ENCODE results near the gene FCN1. TPM values are rescaled to one million over a fixed set of nuclear protein-coding genes. Genes with fewer than 3 reads are reported as not detected.
"Not testable (repeated sequence)": the region's sequence is repeated elsewhere in the genome, so short reads cannot be mapped to it uniquely, and the experiment has no call there.

FCN1 gene
- total RNA-seq, 1 donor from 2014 or later = not detected

- Histone ChIP-seq H3K4me3 (ENCODE audit: low read depth, low read length) (no peak overlapping the region), H3K36me3 (ENCODE audit: control insufficient read depth, insufficient read depth, low read length) (no peaks in the 10 kb centered on the region), H3K27me3 (ENCODE audit: control insufficient read depth, insufficient read depth, low read length) (no peaks in the 10 kb centered on the region)
- FAIRE-seq (no peak), DNase-seq (ENCODE audit: low read depth) (no peak)
- TF ChIP-seq CTCF (IDR thresholded peaks at IDR 0.05; ENCODE audit: insufficient read depth, low read length, severe bottlenecking) = no peak
These were observed 57.2 kb downstream of the FCN1 start for GRCh38 chr9:134860510-134860909.

GRCh38 chr9:134858051-134858841 is 59.5 kb downstream of the FCN1 start:
- TF ChIP-seq CTCF (IDR thresholded peaks at IDR 0.05; ENCODE audit: insufficient read depth, low read length, severe bottlenecking) = no peak
- Histone ChIP-seq H3K4me3 (ENCODE audit: low read depth, low read length) (no peak overlapping the region), H3K27me3 (ENCODE audit: control insufficient read depth, insufficient read depth, low read length) (no peaks in the 10 kb centered on the region), H3K36me3 (ENCODE audit: control insufficient read depth, insufficient read depth, low read length) (no peaks in the 10 kb centered on the region)
- no peak for DNase-seq (ENCODE audit: low read depth)
- FAIRE-seq = no peak

GRCh38 chr9:134857451-134857850 is 60.3 kb downstream of the FCN1 start:
- DNase-seq (ENCODE audit: low read depth); H3K4me3 ChIP-seq (ENCODE audit: low read depth, low read length); H3K36me3 ChIP-seq (ENCODE audit: control insufficient read depth, insufficient read depth, low read length); H3K27me3 ChIP-seq (ENCODE audit: control insufficient read depth, insufficient read depth, low read length); FAIRE-seq: not testable (repeated sequence)

GRCh38 chr9:134855900-134856377 is 61.8 kb downstream of the FCN1 start:
- no peak for FAIRE-seq
- no peaks in the 10 kb centered on the region for H3K36me3 ChIP-seq (ENCODE audit: control insufficient read depth, insufficient read depth, low read length)
- no peaks in the 10 kb centered on the region for H3K27me3 ChIP-seq (ENCODE audit: control insufficient read depth, insufficient read depth, low read length)
- H3K4me3 ChIP-seq (ENCODE audit: low read depth, low read length) = no peak overlapping the region
- no peak for DNase-seq (ENCODE audit: low read depth)
- TF ChIP-seq CTCF (IDR thresholded peaks at IDR 0.05; ENCODE audit: insufficient read depth, low read length, severe bottlenecking) = no peak

Other genes with a start within 250 kb of the FCN1 start
- gene FCN2, start 37.1 kb downstream of the FCN1 start, total RNA-seq = not detected in 2 replicates
- gene OLFM1, start 169.8 kb upstream of the FCN1 start, total RNA-seq = 0.13 and 0.26 TPM in 2 replicates